H1 (cell line): ENCODE measurements around the gene NRSN2. TPM values are rescaled to one million over a fixed set of nuclear protein-coding genes. Genes with fewer than 3 reads are reported as not detected.

Experiments
- CTCF ChIA-PET: fragments of 300-600 bp; sonication (Branson Sonifier 250); formaldehyde crosslinking; loops from one replicate; lab custom pipeline; 2021; ENCODE audit not compliant: partially characterized antibody; lab: Charles Lee
- POLR2A ChIA-PET: fragments of 300-600 bp; sonication (Branson Sonifier 250); formaldehyde crosslinking; loops from one replicate; lab custom pipeline; 2021; ENCODE audit warnings: inconsistent platforms; ENCODE audit not compliant: partially characterized antibody; lab: Charles Lee
- DNase-seq, 2 experiments: peaks; one replicate each; pipeline versions ENCODE4 v3.0.0 to v3.0.0-alpha.2; 2010 to 2022; ENCODE audit warnings: low spot score in 2 of 2, low read depth in 1 of 2, mixed read lengths in 1 of 2
- FAIRE-seq: peaks from 2 replicates; lab custom pipeline; 2011; peaks lifted over from hg19 to GRCh38; lab: Jason Lieb, UNC
- H2AFZ ChIP-seq: 2 replicates; pipeline ENCODE4 v1.8.1; 2012; ENCODE audit warnings: low read length, inconsistent platforms
- H2AK5ac ChIP-seq: 2 replicates; pipeline ENCODE4 v1.6.1; 2013; ENCODE audit warnings: low read depth, low read length
- H2BK120ac ChIP-seq: replicated peaks from 2 replicates; pipeline ENCODE3; 2013; ENCODE audit warnings: low read depth, low read length, inconsistent platforms
- H2BK12ac ChIP-seq: 2 replicates; pipeline ENCODE4 v1.6.1; 2013; ENCODE audit warnings: low read depth, low read length
- H2BK15ac ChIP-seq: 2 replicates; pipeline ENCODE4 v1.6.1; 2013; ENCODE audit warnings: low read length
- H2BK20ac ChIP-seq: 2 replicates; pipeline ENCODE4 v1.6.1; 2013; ENCODE audit warnings: low read length
- H2BK5ac ChIP-seq: 2 replicates; pipeline ENCODE4 v1.6.1; 2013; ENCODE audit warnings: low read depth, low read length
- H3K14ac ChIP-seq: 2 replicates; pipeline ENCODE4 v1.6.1; 2013; ENCODE audit warnings: inconsistent platforms; ENCODE audit not compliant: insufficient read length
- H3K18ac ChIP-seq: 2 replicates; pipeline ENCODE4 v1.6.1; 2013; ENCODE audit warnings: low read length; ENCODE audit errors: extremely low read depth
- H3K23ac ChIP-seq: 2 replicates; pipeline ENCODE4 v1.6.1; 2013; ENCODE audit warnings: inconsistent platforms; ENCODE audit not compliant: insufficient read length
- H3K23me2 ChIP-seq: 2 replicates; pipeline ENCODE4 v1.6.1; 2013; ENCODE audit warnings: low read depth, low read length
- H3K27ac ChIP-seq: 2 replicates; pipeline ENCODE4 v1.6.1; 2011; ENCODE audit warnings: low read depth, low read length, inconsistent platforms
- H3K27me3 ChIP-seq, 4 experiments: replicated peaks in 1 of 4; 1 replicate in 1 of 4; 2 replicates in 3 of 4; pipeline versions ENCODE4 v1.6.1 to v1.8.1; 2011 to 2013; ENCODE audit warnings: low read length in 3 of 4, mild to moderate bottlenecking in 3 of 4, inconsistent platforms in 2 of 4, mixed read lengths in 2 of 4, moderate library complexity in 1 of 4; ENCODE audit not compliant: control insufficient read depth in 3 of 4, insufficient read depth in 3 of 4; ENCODE audit errors: extremely low read depth in 1 of 4
- H3K36me3 ChIP-seq, 4 experiments: 2 replicates each; pipeline versions ENCODE4 v1.6.1 to v1.8.1; 2011 to 2013; ENCODE audit warnings: mild to moderate bottlenecking in 4 of 4, low read length in 3 of 4, moderate library complexity in 2 of 4, control low read depth in 1 of 4, inconsistent platforms in 1 of 4; ENCODE audit not compliant: insufficient read depth in 4 of 4, control insufficient read depth in 2 of 4
- H3K4ac ChIP-seq: replicated peaks from 2 replicates; pipeline ENCODE3; 2013; ENCODE audit warnings: low read length, low read depth, mixed read lengths, inconsistent platforms; ENCODE audit not compliant: insufficient read length
- H3K4me1 ChIP-seq, 4 experiments: replicated peaks in 1 of 4; 1 replicate in 1 of 4; 2 replicates in 3 of 4; pipeline versions ENCODE4 v1.6.1 to v1.8.1; 2011 to 2013; ENCODE audit warnings: low read length in 3 of 4, inconsistent platforms in 2 of 4, mixed read lengths in 1 of 4; ENCODE audit not compliant: insufficient read depth in 4 of 4, control insufficient read depth in 3 of 4
- H3K4me2 ChIP-seq, 2 experiments: 2 replicates each; pipeline versions ENCODE4 v1.6.1 to v1.8.1; 2011 to 2013; ENCODE audit warnings: low read depth in 2 of 2, low read length in 2 of 2, control low read depth in 1 of 2, inconsistent platforms in 1 of 2, mild to moderate bottlenecking in 1 of 2; ENCODE audit not compliant: insufficient read depth in 1 of 2
- H3K4me3 ChIP-seq, 4 experiments: fragments of 200-600, 300-600 bp in 1 of 4; sonication (generic), shearing (Covaris generic), sonication (Bioruptor Twin) in 1 of 4; 2 replicates each; pipeline versions ENCODE4 v1.5.1 to v1.8.1; 2011 to 2016; ENCODE audit warnings: low read length in 4 of 4, low read depth in 3 of 4, control low read depth in 2 of 4, inconsistent platforms in 2 of 4, mild to moderate bottlenecking in 2 of 4, mixed read lengths in 1 of 4, moderate library complexity in 1 of 4; ENCODE audit not compliant: insufficient read depth in 2 of 4; ENCODE audit errors: extremely low read depth in 1 of 4
- H3K56ac ChIP-seq: replicated peaks from 2 replicates; pipeline ENCODE3; 2013; ENCODE audit warnings: low read depth, mild to moderate bottlenecking, mixed read lengths, low read length, inconsistent platforms; ENCODE audit not compliant: insufficient read length
- H3K79me1 ChIP-seq: 2 replicates; pipeline ENCODE4 v1.6.1; 2013; ENCODE audit warnings: low read depth, low read length, control low read depth
- H3K79me2 ChIP-seq, 2 experiments: 2 replicates each; pipeline versions ENCODE4 v1.6.1 to v1.8.1; 2012 to 2013; ENCODE audit warnings: low read length in 2 of 2, mild to moderate bottlenecking in 2 of 2, inconsistent platforms in 1 of 2; ENCODE audit not compliant: insufficient read depth in 2 of 2, control insufficient read depth in 1 of 2
- H3K9ac ChIP-seq, 4 experiments: replicated peaks in 1 of 4; 1 replicate in 1 of 4; 2 replicates in 3 of 4; pipeline versions ENCODE4 v1.6.1 to v1.8.1; 2011 to 2013; ENCODE audit warnings: low read depth in 3 of 4, low read length in 3 of 4, control low read depth in 2 of 4, mild to moderate bottlenecking in 2 of 4, moderate library complexity in 2 of 4, inconsistent platforms in 1 of 4; ENCODE audit errors: extremely low read depth in 1 of 4
- H3K9me3 ChIP-seq, 2 experiments: 2 replicates each; pipeline versions ENCODE4 v1.6.1 to v1.8.1; 2012 to 2013; ENCODE audit warnings: mild to moderate bottlenecking in 2 of 2, moderate library complexity in 2 of 2, control low read depth in 1 of 2, inconsistent platforms in 1 of 2, low read depth in 1 of 2, low read length in 1 of 2, mixed read lengths in 1 of 2; ENCODE audit not compliant: insufficient read depth in 2 of 2
- H4K20me1 ChIP-seq, 2 experiments: replicated peaks in 1 of 2; 2 replicates each; pipeline versions ENCODE3 to v1.8.1; 2011 to 2013; ENCODE audit warnings: inconsistent platforms in 2 of 2, low read length in 2 of 2, mild to moderate bottlenecking in 1 of 2; ENCODE audit not compliant: insufficient read depth in 2 of 2, control insufficient read depth in 1 of 2
- H4K5ac ChIP-seq: 2 replicates; pipeline ENCODE4 v1.6.1; 2013; ENCODE audit warnings: low read length, low read depth, mixed read lengths, inconsistent platforms; ENCODE audit not compliant: insufficient read length
- H4K8ac ChIP-seq: 2 replicates; pipeline ENCODE4 v1.8.0; 2013; ENCODE audit warnings: mild to moderate bottlenecking, moderate library complexity, low read length, inconsistent platforms; ENCODE audit not compliant: insufficient read depth; ENCODE audit errors: extremely low read depth
- H4K91ac ChIP-seq: replicated peaks from 2 replicates; pipeline ENCODE3; 2013; ENCODE audit warnings: low read length, mixed read lengths, inconsistent platforms; ENCODE audit not compliant: insufficient read length
- CEBPB ChIP-seq: IDR thresholded peaks from 2 replicates; pipeline ENCODE4 v1.6.1; 2012; ENCODE audit warnings: low read depth, low read length
- FOSL1 ChIP-seq: IDR thresholded peaks from 2 replicates; pipeline ENCODE4 v1.6.1; 2011; ENCODE audit warnings: mild to moderate bottlenecking, low read depth, low read length, moderate library complexity; ENCODE audit not compliant: insufficient read depth
- POLR2A ChIP-seq, 2 experiments: IDR thresholded peaks; 1 replicate in 1 of 2; 2 replicates in 1 of 2; pipeline ENCODE4 v1.6.1; 2011; ENCODE audit warnings: low read depth in 2 of 2, low read length in 2 of 2, mild to moderate bottlenecking in 2 of 2; ENCODE audit errors: control extremely low read depth in 1 of 2
- RBBP5 ChIP-seq: IDR thresholded peaks from 2 replicates; pipeline ENCODE4 v1.7.1; 2012; ENCODE audit warnings: low read depth, mild to moderate bottlenecking, inconsistent platforms, low read length, moderate library complexity, borderline replicate concordance
- RNF2 ChIP-seq: fragments of 200-900, 300-1000 bp; sonication (generic); IDR thresholded peaks from 2 replicates; pipeline ENCODE4 v1.7.1; 2016; ENCODE audit warnings: borderline replicate concordance, low read depth, mild to moderate bottlenecking, antibody characterized with exemption, low read length; ENCODE audit not compliant: poor library complexity, severe bottlenecking; ENCODE audit errors: missing control alignments
- SUZ12 ChIP-seq: fragments of 200-600 bp; sonication (generic); IDR thresholded peaks from 2 replicates; pipeline ENCODE4 v1.6.1; 2012; ENCODE audit warnings: mild to moderate bottlenecking, inconsistent platforms, low read length, moderate library complexity, mixed read lengths
- TAF1 ChIP-seq: IDR thresholded peaks from 2 replicates; pipeline ENCODE4 v1.6.1; 2011; ENCODE audit warnings: mild to moderate bottlenecking, low read depth, low read length
- TCF12 ChIP-seq: IDR thresholded peaks from 2 replicates; pipeline ENCODE4 v1.6.1; 2011; ENCODE audit warnings: low read depth, mild to moderate bottlenecking, low read length
- WGBS, 2 experiments: shearing (Covaris generic) in 1 of 2; methylation state at CpG; one replicate each; pipeline versions ENCODE4 v1.1.6 to v1.1.7; 2013 to 2015; ENCODE audit warnings: low lambda C conversion rate in 2 of 2, mixed read lengths in 2 of 2, inconsistent platforms in 1 of 2, low coverage in 1 of 2, missing lambda C conversion rate in 1 of 2; ENCODE audit not compliant: insufficient replicate concordance in 2 of 2, insufficient coverage in 1 of 2, insufficient read length in 1 of 2; ENCODE audit errors: extremely low coverage in 1 of 2, missing lambda C conversion rate in 1 of 2; 5-methylcytosine and 5-hydroxymethylcytosine counted together
- polyA plus RNA-seq, 7 experiments: library from polyadenylated mRNA; depleted of rRNA in 3 of 7; stranded (reverse) in 5 of 7; unstranded in 2 of 7; fragments of >200 nt in 5 of 7; fragments of 200-250 nt in 2 of 7; gene quantifications; 1 replicate in 5 of 7; 2 replicates in 1 of 7; 4 replicates in 1 of 7; pipeline versions ENCODE4 v1.2.1 to v1.2.3, GENCODE V29; 2011 to 2013; ENCODE audit warnings: missing spikeins in 2 of 7, mixed read lengths in 2 of 7
- total RNA-seq: library from RNA; stranded (reverse); fragmentation: NEBNext Ultra II Directional; extraction: Animal tissue kit (Norgen Biotek cat#: 25700); gene quantifications from 2 replicates; pipeline ENCODE4 v1.2.1, GENCODE V29; 2021

The NRSN2 gene
- total and polyA plus RNA-seq, 2 of the 8 experiments (the other 6 are each of a cell fraction or from before 2014, with no cell fraction given) = 19.4 to 33.3 TPM

DNA sequence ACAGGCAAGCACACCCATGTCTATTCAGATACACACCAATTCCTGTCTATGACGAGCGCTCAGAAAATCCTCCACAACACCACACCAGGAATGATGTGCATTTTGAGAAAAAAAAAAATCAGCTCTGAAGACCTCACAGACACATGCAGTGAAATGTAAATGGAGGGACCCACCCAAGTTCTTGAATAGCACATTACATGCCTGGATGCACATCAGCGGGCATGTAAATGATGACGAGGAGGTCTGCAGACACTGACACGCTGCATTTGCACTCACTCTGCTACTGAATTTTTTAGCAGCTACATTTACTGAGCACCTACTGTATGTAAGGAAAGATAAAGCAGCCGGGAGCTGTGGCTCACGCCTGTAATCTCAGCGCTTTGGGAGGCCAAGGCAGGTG lies 14.7 kb downstream of the NRSN2 start:
- no peak overlapping the region for H3K27ac ChIP-seq
- H3K23me2 ChIP-seq = no peaks in the 10 kb centered on the region
- no peak for TF ChIP-seq RBBP5
- no peak for TF ChIP-seq TCF12
- TF ChIP-seq RNF2 = no peak
- no peak for TF ChIP-seq CEBPB
- no peak for TF ChIP-seq POLR2A (IDR thresholded peaks at IDR 0.05; ENCODE audit: control extremely low read depth in 1 of 2, low read depth in 2 of 2, low read length in 2 of 2)
- no peak for TF ChIP-seq TAF1
- no peak for TF ChIP-seq SUZ12
- no peak for TF ChIP-seq FOSL1
- no peaks in the 10 kb centered on the region for H4K20me1 ChIP-seq
- H2AK5ac ChIP-seq = no peak overlapping the region
- 85% methylated on average over 8 of the region's 8 CpGs; no CpG with 5 or more reads in 1 of the 2 experiments for WGBS, 2 experiments
- FAIRE-seq = no peak
- no peak for DNase-seq
- H2BK20ac ChIP-seq = no peak overlapping the region
- no peak overlapping the region for H3K18ac ChIP-seq
- POLR2A ChIA-PET = interaction anchor here (1.0 to 14.7 kb wide), 7 partner anchors 11 to 111 kb away, joined by 3 to 172 read pairs (median 4); partner anchors contain the start of genes NRSN2, TBC1D20 and TRIB3
- H3K4me3 ChIP-seq = no peak overlapping the region
- no peaks in the 10 kb centered on the region; a peak in 2 of 7 replicates for H3K4me1 ChIP-seq
- H4K8ac ChIP-seq = no peak overlapping the region
- no peak overlapping the region for H4K91ac ChIP-seq
- no peak overlapping the region for H3K56ac ChIP-seq
- CTCF ChIA-PET = interaction anchor here (0.6 to 4.1 kb wide), 13 partner anchors 7 to 283 kb away, joined by 3 to 20 read pairs (median 5); no protein-coding TSS in a partner anchor
- H3K4me2 ChIP-seq = no peak overlapping the region
- no peak overlapping the region for H3K23ac ChIP-seq
- no peak overlapping the region for H2AFZ ChIP-seq
- H4K5ac ChIP-seq = no peak overlapping the region
- no peaks in the 10 kb centered on the region for H3K9me3 ChIP-seq
- no peaks in the 10 kb centered on the region for H3K79me2 ChIP-seq
- no peaks in the 10 kb centered on the region for H3K79me1 ChIP-seq
- no peak overlapping the region for H3K14ac ChIP-seq
- no peak overlapping the region for H2BK120ac ChIP-seq
- no peaks in the 10 kb centered on the region for H3K36me3 ChIP-seq
- no peaks in the 10 kb centered on the region for H3K27me3 ChIP-seq
- no peak overlapping the region for H2BK12ac ChIP-seq
- H2BK15ac ChIP-seq = no peak overlapping the region
- no peak overlapping the region for H3K9ac ChIP-seq
- no peak overlapping the region for H2BK5ac ChIP-seq
- no peak overlapping the region for H3K4ac ChIP-seq
